SK-N-SH treated with all-trans-retinoic acid at 6 μM for 48 hours (cell line): ENCODE measurements around the gene TXLNG.

Experiments used
- ARNTL ChIP-seq: fragments of 450-650 bp; formaldehyde crosslinking; IDR thresholded peaks from 2 replicates; pipeline ENCODE4 v1.5.0; 2020; ENCODE audit warnings: low read depth, mild to moderate bottlenecking, moderate library complexity, borderline replicate concordance
- BACH2 ChIP-seq: fragments of 250-450 bp; sonication (Bioruptor Pico); IDR thresholded peaks from 2 replicates; pipeline ENCODE4 v1.9.0; 2021; ENCODE audit warnings: mild to moderate bottlenecking, borderline replicate concordance
- CREB5 ChIP-seq: fragments of 250-450 bp; sonication (Bioruptor Pico); IDR thresholded peaks from 2 replicates; pipeline ENCODE4 v1.5.1; 2020; ENCODE audit warnings: low read depth, mild to moderate bottlenecking, moderate library complexity
- ESRRG ChIP-seq: fragments of 250-450 bp; sonication (Bioruptor Pico); IDR thresholded peaks from 2 replicates; pipeline ENCODE4 v1.6.1; 2021; ENCODE audit warnings: mild to moderate bottlenecking
- ISL1 ChIP-seq: fragments of 250-450 bp; sonication (Bioruptor Pico); IDR thresholded peaks from 2 replicates; pipeline ENCODE4 v2.1.2; 2022; ENCODE audit warnings: mild to moderate bottlenecking, moderate library complexity
- PATZ1 ChIP-seq: fragments of 250-450 bp; sonication (Bioruptor Pico); IDR thresholded peaks from 2 replicates; pipeline ENCODE4 v1.8.0; 2020; ENCODE audit warnings: mild to moderate bottlenecking, moderate library complexity, borderline replicate concordance
- RARB ChIP-seq: fragments of 250-450 bp; sonication (Bioruptor Pico); IDR thresholded peaks from 2 replicates; pipeline ENCODE4 v1.8.0; 2021; ENCODE audit warnings: mild to moderate bottlenecking, moderate library complexity
- SNAI2 ChIP-seq: fragments of 250-450 bp; sonication (Bioruptor Pico); IDR thresholded peaks from 2 replicates; pipeline ENCODE4 v1.5.0; 2020; ENCODE audit warnings: mild to moderate bottlenecking, moderate library complexity
- TCF4 ChIP-seq: fragments of 250-450 bp; sonication (Bioruptor Pico); IDR thresholded peaks from 2 replicates; pipeline ENCODE4 v1.8.0; 2021; ENCODE audit warnings: mild to moderate bottlenecking, moderate library complexity, borderline replicate concordance
- ZC3H10 ChIP-seq: fragments of 250-450 bp; sonication (Bioruptor Pico); IDR thresholded peaks from 2 replicates; pipeline ENCODE4 v1.5.1; 2021; ENCODE audit warnings: mild to moderate bottlenecking, moderate library complexity
- ZFP3 ChIP-seq: fragments of 250-450 bp; sonication (Bioruptor Pico); IDR thresholded peaks from 2 replicates; pipeline ENCODE4 v1.5.0; 2020; ENCODE audit warnings: mild to moderate bottlenecking, moderate library complexity
- ZFP30 ChIP-seq: fragments of 450-650 bp; formaldehyde crosslinking; IDR thresholded peaks from 2 replicates; pipeline ENCODE4 v1.5.0; 2022; ENCODE audit warnings: mild to moderate bottlenecking, moderate library complexity
- ZNF565 ChIP-seq: fragments of 450-650 bp; formaldehyde crosslinking; conservative IDR thresholded peaks from 2 replicates; pipeline ENCODE4 v1.5.0; 2020; ENCODE audit warnings: low read depth, mild to moderate bottlenecking, moderate library complexity

GRCh38 chrX:16807548-16807947 is 21.3 kb downstream of the TXLNG start:
- TF ChIP-seq ESRRG (CRISPR knock-in tag): no peak
- TF ChIP-seq RARB (CRISPR knock-in tag): no peak
- no peak for TF ChIP-seq ZC3H10 (CRISPR knock-in tag)
- TF ChIP-seq CREB5 (CRISPR knock-in tag): no peak
- TF ChIP-seq SNAI2 (CRISPR knock-in tag): no peak
- no peak for TF ChIP-seq ZFP3
- TF ChIP-seq ZNF565: no peak
- no peak for TF ChIP-seq ZFP30 (CRISPR knock-in tag)
- TF ChIP-seq BACH2: no peak
- no peak for TF ChIP-seq PATZ1 (CRISPR knock-in tag)
- no peak for TF ChIP-seq TCF4 (CRISPR knock-in tag)
- TF ChIP-seq ARNTL (CRISPR knock-in tag): no peak
- no peak for TF ChIP-seq ISL1
